Inflammatory macrophage (primary cell): Measurements from ENCODE around the gene COL4A2.

ENCODE experiments used
- DNase-seq, 2 donors: peaks; one replicate each; pipeline ENCODE4 v3.0.0-alpha.2; 2020 to 2022

COL4A2 gene

GRCh38 chr13:110422913-110423688 lies 116.0 kb downstream of the COL4A2 start:
- DNase-seq: no peak

- DNase-seq: no peak
Measured at GRCh38 chr13:110423689-110424302, 116.7 kb downstream of the COL4A2 start.

- DNase-seq: no peak
Measured at GRCh38 chr13:110424569-110425443, 117.7 kb downstream of the COL4A2 start.

GRCh38 chr13:110425444-110425780 lies 118.3 kb downstream of the COL4A2 start:
- DNase-seq: no peak

GRCh38 chr13:110426735-110427134 lies 119.7 kb downstream of the COL4A2 start:
- DNase-seq: no peak

GRCh38 chr13:110428313-110428712 lies 121.2 kb downstream of the COL4A2 start:
- DNase-seq: no peak

- DNase-seq: no peak
Measured at GRCh38 chr13:110430391-110431336, 123.6 kb downstream of the COL4A2 start.

GRCh38 chr13:110431425-110432294 lies 124.6 kb downstream of the COL4A2 start:
- no peak for DNase-seq

GRCh38 chr13:110432522-110432921 lies 125.4 kb downstream of the COL4A2 start:
- no peak for DNase-seq

GRCh38 chr13:110433014-110433413 lies 125.9 kb downstream of the COL4A2 start:
- no peak for DNase-seq

- DNase-seq: no peak
Measured at GRCh38 chr13:110434629-110435028, 127.5 kb downstream of the COL4A2 start.

GRCh38 chr13:110435331-110435730 lies 128.2 kb downstream of the COL4A2 start:
- no peak for DNase-seq

- DNase-seq: no peak
Measured at GRCh38 chr13:110436276-110436675, 129.2 kb downstream of the COL4A2 start.

- DNase-seq: no peak
Measured at GRCh38 chr13:110436786-110437370, 129.8 kb downstream of the COL4A2 start.

GRCh38 chr13:110438211-110438610 lies 131.1 kb downstream of the COL4A2 start:
- DNase-seq: no peak

- DNase-seq: no peak
Measured at GRCh38 chr13:110438776-110439175, 131.7 kb downstream of the COL4A2 start.

GRCh38 chr13:110440946-110441731 lies 134.1 kb downstream of the COL4A2 start:
- no peak for DNase-seq

GRCh38 chr13:110442930-110443621 lies 136.0 kb downstream of the COL4A2 start:
- no peak for DNase-seq

GRCh38 chr13:110443622-110444225 lies 136.6 kb downstream of the COL4A2 start:
- DNase-seq: no peak
